K562 (cell line): ENCODE results near the gene SERPINA1. TPM values are rescaled to one million over a fixed set of nuclear protein-coding genes. Genes with fewer than 3 reads are reported as not detected.
"Not testable (repeated sequence)": the region's sequence is repeated elsewhere in the genome, so short reads cannot be mapped to it uniquely, and the experiment has no call there.

Experiments used
- ATAC-seq: fragments of 200-7000 bp; cut with Tn5 transposase; 3 replicates; pipeline ENCODE4 v1.9.1; 2020; ENCODE audit warnings: moderate library complexity
- BruUV-seq: library from RNA; stranded (reverse); fragments of 400-500 nt; replicated peaks from 2 replicates; lab custom pipeline; 2021; lab: Mats Ljungman, UMichigan
- CTCF ChIA-PET: fragments of 300-600 bp; formaldehyde crosslinking; extraction: SDS; loops from one replicate; lab custom pipeline; 2021; ENCODE audit warnings: low intra/inter-chr PET ratio; lab: Yijun Ruan, JAX
- POLR2A ChIA-PET: fragments of 300-600, 350-650 bp; sonication (Branson Sonifier 250); formaldehyde crosslinking; extraction: SDS; loops from one replicate; lab custom pipeline; 2021; ENCODE audit warnings: antibody characterized with exemption, inconsistent platforms; lab: Yijun Ruan, JAX
- DNase-seq, 4 experiments: peaks; one replicate each; pipeline versions ENCODE4 v3.0.0 to v3.0.0-alpha.2; 2011 to 2018; ENCODE audit warnings: low spot score in 3 of 4, mixed read lengths in 3 of 4; ENCODE audit errors: extremely low read depth in 1 of 4
- FAIRE-seq: peaks from 2 replicates; lab custom pipeline; 2011; peaks lifted over from hg19 to GRCh38; lab: Jason Lieb, UNC
- H2AFZ ChIP-seq: 2 replicates; pipeline ENCODE4 v1.6.0; 2011; ENCODE audit warnings: low read depth, low read length, control low read depth, inconsistent platforms
- H3K27ac ChIP-seq: fragments of 200-600 bp; 3 replicates; pipeline ENCODE4 v1.8.0; 2011; ENCODE audit warnings: low read depth, mild to moderate bottlenecking, control low read depth, inconsistent platforms, low read length, moderate library complexity, mixed read lengths; ENCODE audit errors: extremely low read depth
- H3K27me3 ChIP-seq, 2 experiments: fragments of 300-600 bp in 1 of 2; 2 replicates in 1 of 2; 3 replicates in 1 of 2; pipeline versions ENCODE4 v1.6.0 to v1.8.0; 2011; ENCODE audit warnings: inconsistent platforms in 2 of 2, low read length in 2 of 2, mild to moderate bottlenecking in 1 of 2, mixed read lengths in 1 of 2, moderate library complexity in 1 of 2; ENCODE audit not compliant: control insufficient read depth in 2 of 2, insufficient read depth in 2 of 2
- H3K36me3 ChIP-seq: fragments of 300-600 bp; 3 replicates; pipeline ENCODE4 v1.8.0; 2011; ENCODE audit warnings: mild to moderate bottlenecking, low read length, inconsistent platforms; ENCODE audit not compliant: control insufficient read depth, insufficient read depth
- H3K4me1 ChIP-seq, 2 experiments: fragments of 200-600 bp in 1 of 2; replicated peaks in 1 of 2; 2 replicates in 1 of 2; 3 replicates in 1 of 2; pipeline versions ENCODE4 v1.5.1 to v1.8.0; 2011; ENCODE audit warnings: inconsistent platforms in 2 of 2, low read length in 2 of 2, mild to moderate bottlenecking in 1 of 2, mixed read lengths in 1 of 2, moderate library complexity in 1 of 2; ENCODE audit not compliant: control insufficient read depth in 2 of 2, insufficient read depth in 2 of 2
- H3K4me2 ChIP-seq: 2 replicates; pipeline ENCODE4 v1.6.1; 2011; ENCODE audit warnings: low read length, control low read depth, inconsistent platforms, mixed read lengths; ENCODE audit not compliant: insufficient read depth
- H3K4me3 ChIP-seq: fragments of 200-600 bp; sonication (generic), shearing (Covaris generic); 2 replicates; pipeline ENCODE4 v1.5.1; 2016; ENCODE audit warnings: control low read depth, inconsistent platforms
- H3K79me2 ChIP-seq: fragments of 200-600 bp; 3 replicates; pipeline ENCODE4 v1.8.0; 2011; ENCODE audit warnings: low read length, inconsistent platforms; ENCODE audit not compliant: control insufficient read depth, insufficient read depth
- H3K9ac ChIP-seq, 2 experiments: 2 replicates each; pipeline versions ENCODE4 v1.6.0 to v1.6.1; 2011; ENCODE audit warnings: low read depth in 2 of 2, low read length in 2 of 2, control low read depth in 1 of 2, inconsistent platforms in 1 of 2, mild to moderate bottlenecking in 1 of 2, mixed read lengths in 1 of 2; ENCODE audit not compliant: insufficient read depth in 1 of 2
- H3K9me1 ChIP-seq: one replicate; pipeline ENCODE4 v1.6.0; 2011; ENCODE audit warnings: inconsistent platforms, mild to moderate bottlenecking, low read length, moderate library complexity; ENCODE audit not compliant: control insufficient read depth, insufficient read depth
- H3K9me3 ChIP-seq: replicated peaks from 2 replicates; pipeline ENCODE4 v1.5.1; 2011; ENCODE audit warnings: low read depth, low read length, inconsistent platforms; ENCODE audit not compliant: control insufficient read depth, insufficient read depth
- H4K20me1 ChIP-seq: replicated peaks from 2 replicates; pipeline ENCODE4 v1.6.1; 2011; ENCODE audit warnings: low read length, inconsistent platforms, mixed read lengths; ENCODE audit not compliant: control insufficient read depth, insufficient read depth
- CREB3L1 ChIP-seq: fragments of 450-650 bp; IDR thresholded peaks from 2 replicates; pipeline ENCODE4 v1.6.1; 2014; ENCODE audit warnings: low read depth, mild to moderate bottlenecking, moderate library complexity, borderline replicate concordance
- HCFC1 ChIP-seq: IDR thresholded peaks from 2 replicates; pipeline ENCODE4 v1.6.1; 2012; ENCODE audit warnings: low read depth, low read length, improper control_type of control experiment
- LARP7 ChIP-seq: fragments of 450-650 bp; IDR thresholded peaks from 2 replicates; pipeline ENCODE4 v1.6.1; 2016
- POLR3G ChIP-seq: IDR thresholded peaks from 2 replicates; pipeline ENCODE4 v1.6.1; 2011; ENCODE audit not compliant: insufficient read length, insufficient replicate concordance; ENCODE audit errors: extremely low read depth
- SMARCA4 ChIP-seq: fragments of 450-650 bp; IDR thresholded peaks from 2 replicates; pipeline ENCODE4 v1.6.1; 2016
- SRSF7 ChIP-seq: fragments of 200-400 bp; formaldehyde crosslinking; optimal IDR thresholded peaks from 2 replicates; pipeline ENCODE3; 2017; ENCODE audit warnings: mild to moderate bottlenecking, low read depth, low read length
- THAP7 ChIP-seq: fragments of 250-450 bp; sonication (Bioruptor Pico); IDR thresholded peaks from 2 replicates; pipeline ENCODE4 v1.5.0; 2021
- USF2 ChIP-seq: sonication (generic); formaldehyde crosslinking; IDR thresholded peaks from 2 replicates; pipeline ENCODE4 v1.5.0; 2020; ENCODE audit warnings: missing genetic modification reagents
- ZBTB8A ChIP-seq: fragments of 450-650 bp; IDR thresholded peaks from 2 replicates; pipeline ENCODE4 v1.6.1; 2018; ENCODE audit warnings: mild to moderate bottlenecking, moderate library complexity; ENCODE audit not compliant: partially characterized antibody
- ZNF184 ChIP-seq: sonication (generic); formaldehyde crosslinking; IDR thresholded peaks from 2 replicates; pipeline ENCODE4 v1.5.0; 2020; ENCODE audit warnings: missing genetic modification reagents
- WGBS: fragments of 100-300 bp; shearing (Covaris generic); methylation state at CpG from one replicate; pipeline ENCODE4 v1.1.6; 2016; ENCODE audit warnings: low coverage, mixed read lengths; ENCODE audit not compliant: insufficient coverage; ENCODE audit errors: missing lambda C conversion rate; 5-methylcytosine and 5-hydroxymethylcytosine counted together
- in situ Hi-C: fragments of 300-500 bp; cut with MboI; formaldehyde crosslinking; loops from 4 replicates; pipeline ENCODE4 v1.15.0; 2018; ENCODE audit warnings: inconsistent platforms, mixed read lengths
- intact Hi-C: fragments of 100-400 bp; cut with micrococcal nuclease; formaldehyde crosslinking; loops from 2 replicates; pipeline ENCODE4 v1.14.2; 2022
- polyA plus RNA-seq, 8 experiments: library from polyadenylated mRNA; depleted of rRNA in 4 of 8; stranded (reverse) in 5 of 8; unstranded in 3 of 8; fragments of >200 nt; fragmentation: Nextera tagmentation in 2 of 8; fragmentation: Illumina TruSeq in 1 of 8; extraction: Ambion mirVana in 2 of 8; extraction: Trizol in 1 of 8; gene quantifications; 2 replicates each; pipeline versions ENCODE4 v1.2.1 to v1.2.3, GENCODE V29; 2011 to 2014; ENCODE audit warnings: inconsistent platforms in 1 of 8, missing spikeins in 1 of 8
- total RNA-seq, 7 experiments: library from RNA; depleted of rRNA in 6 of 7; stranded (reverse); fragments of >200 nt in 6 of 7; fragmentation: Illumina TruSeq in 2 of 7; extraction: Trizol in 2 of 7; gene quantifications; 2 replicates each; pipeline versions ENCODE4 v1.2.1 to v1.2.3, GENCODE V29; 2011 to 2021; ENCODE audit warnings: low replicate concordance in 1 of 7

Gene SERPINA1
- total and polyA plus RNA-seq, 9 of the 15 experiments (the other 6 are each of a cell fraction or from before 2014, with no cell fraction given), result 4.1 TPM; not detected in 8

GRCh38 chr14:94421316-94421715, 32.9 kb upstream of the SERPINA1 start:
- no peaks in the 10 kb centered on the region for H3K36me3 ChIP-seq
- DNase-seq (no peak), ATAC-seq (no peak), FAIRE-seq (no peak)
- no peaks in the 10 kb centered on the region for H3K4me1 ChIP-seq
- intact Hi-C loops (no loop called here), in situ Hi-C loops (no loop called here)
- no peaks in the 10 kb centered on the region for H3K79me2 ChIP-seq
- BruUV-seq, result no TSS peak
- H3K27ac ChIP-seq, result no peak overlapping the region
- H3K9me1 ChIP-seq, result no peaks in the 10 kb centered on the region
- no peak overlapping the region for H2AFZ ChIP-seq
- POLR2A ChIA-PET, result no interaction called here
- no peak overlapping the region for H3K4me3 ChIP-seq
- no peaks in the 10 kb centered on the region for H4K20me1 ChIP-seq
- H3K9me3 ChIP-seq, result no peaks in the 10 kb centered on the region
- H3K4me2 ChIP-seq, result no peak overlapping the region
- no peak for TF ChIP-seq SRSF7
- no peak for TF ChIP-seq SMARCA4
- TF ChIP-seq CREB3L1, result no peak
- no peak for TF ChIP-seq ZBTB8A
- TF ChIP-seq USF2 (CRISPR knock-in tag), result no peak
- TF ChIP-seq LARP7, result no peak
- no peak for TF ChIP-seq ZNF184
- TF ChIP-seq HCFC1, result no peak
- no peak for TF ChIP-seq POLR3G
- no peak for TF ChIP-seq THAP7
- H3K27me3 ChIP-seq, result no peaks in the 10 kb centered on the region
- CTCF ChIA-PET, result no interaction called here
- 0% methylated on average over 2 of the region's 2 CpGs for WGBS
- H3K9ac ChIP-seq, result no peak overlapping the region

- CTCF ChIA-PET, H3K27ac ChIP-seq, H3K27me3 ChIP-seq, H3K36me3 ChIP-seq, H2AFZ ChIP-seq, intact Hi-C loops, POLR2A ChIA-PET, DNase-seq, H3K9me1 ChIP-seq, ATAC-seq, H4K20me1 ChIP-seq, BruUV-seq, H3K4me2 ChIP-seq, H3K4me1 ChIP-seq, in situ Hi-C loops, H3K4me3 ChIP-seq, H3K9ac ChIP-seq, FAIRE-seq, H3K79me2 ChIP-seq, H3K9me3 ChIP-seq: not testable (repeated sequence)
- WGBS, result 0% methylated on average over 2 of the region's 3 CpGs
Observed at GRCh38 chr14:94417497-94418205, 29.2 kb upstream of the SERPINA1 start.
